ENCODE data around the gene ZFAND2B.

DNA sequence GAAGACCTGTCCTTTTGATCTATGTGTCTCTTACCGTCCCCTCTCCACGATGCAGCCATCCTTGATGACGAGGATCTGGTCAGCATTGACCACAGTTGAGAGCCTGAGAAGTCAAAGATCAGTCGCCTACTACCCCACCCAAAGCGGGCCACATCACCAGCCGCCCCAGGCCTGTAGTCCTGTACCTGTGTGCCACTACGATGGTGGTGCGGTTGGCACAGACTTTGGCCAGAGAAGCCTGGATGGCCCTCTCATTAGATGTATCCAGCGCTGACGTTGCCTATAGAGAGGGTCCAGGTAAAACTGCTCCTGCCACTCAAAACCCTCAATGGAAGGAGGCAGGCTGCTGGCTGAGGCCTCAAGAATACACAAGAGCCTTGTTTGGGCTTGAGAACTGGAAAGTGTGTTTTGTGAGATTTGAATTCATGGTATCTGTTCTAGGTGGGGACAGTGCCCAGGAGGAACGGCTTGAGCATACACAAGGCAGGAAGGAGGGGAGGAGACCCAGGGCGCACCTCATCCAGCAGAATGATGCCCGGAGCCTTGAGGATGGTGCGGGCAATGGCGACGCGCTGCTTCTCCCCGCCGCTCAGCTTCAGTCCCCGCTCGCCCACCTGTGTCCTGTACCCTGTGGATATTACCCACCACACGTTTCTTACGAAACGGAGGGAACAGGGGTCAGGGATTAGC, 3.8 kb downstream of the ZFAND2B start:
- no peak for TF ChIP-seq POLR2A (IDR thresholded peaks at IDR 0.05; ENCODE audit: low read depth, low read length)
- 0 out of 2 replicates have a peak, but pooled peaks have one; percentile 14 for TF ChIP-seq POLR2AphosphoS5 (IDR thresholded peaks at IDR 0.05; ENCODE audit: low read depth, low read length)
